ENCODE data around the gene PRDM1.
A peak's percentile ranks its signal among the peaks of the same experiment; 100 is the strongest.
"Not testable (repeated sequence)": the region's sequence is repeated elsewhere in the genome, so short reads cannot be mapped to it uniquely, and the experiment has no call there.

PRDM1 gene

DNA sequence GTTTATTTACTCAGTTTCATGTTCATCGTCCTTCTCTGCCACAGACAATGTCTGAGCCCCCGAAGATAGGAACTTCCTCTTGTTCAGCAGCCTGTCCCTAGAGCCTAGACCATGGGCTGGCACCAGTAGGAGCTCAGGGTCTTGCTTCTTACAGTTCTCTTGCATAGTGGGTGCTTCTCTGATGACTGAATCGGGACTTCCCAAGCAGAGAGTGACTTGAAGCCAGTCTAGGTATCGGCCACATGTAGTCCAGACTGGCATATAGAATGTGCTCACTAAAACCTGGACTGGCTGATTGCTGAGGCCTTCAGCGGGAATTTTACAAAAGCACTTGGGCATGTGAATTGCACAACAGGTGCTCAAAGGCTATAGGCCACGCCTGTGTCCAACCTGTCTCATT is 52.0 kb downstream of the PRDM1 start:
- no peak for DNase-seq (ENCODE audit: low spot score)

DNA sequence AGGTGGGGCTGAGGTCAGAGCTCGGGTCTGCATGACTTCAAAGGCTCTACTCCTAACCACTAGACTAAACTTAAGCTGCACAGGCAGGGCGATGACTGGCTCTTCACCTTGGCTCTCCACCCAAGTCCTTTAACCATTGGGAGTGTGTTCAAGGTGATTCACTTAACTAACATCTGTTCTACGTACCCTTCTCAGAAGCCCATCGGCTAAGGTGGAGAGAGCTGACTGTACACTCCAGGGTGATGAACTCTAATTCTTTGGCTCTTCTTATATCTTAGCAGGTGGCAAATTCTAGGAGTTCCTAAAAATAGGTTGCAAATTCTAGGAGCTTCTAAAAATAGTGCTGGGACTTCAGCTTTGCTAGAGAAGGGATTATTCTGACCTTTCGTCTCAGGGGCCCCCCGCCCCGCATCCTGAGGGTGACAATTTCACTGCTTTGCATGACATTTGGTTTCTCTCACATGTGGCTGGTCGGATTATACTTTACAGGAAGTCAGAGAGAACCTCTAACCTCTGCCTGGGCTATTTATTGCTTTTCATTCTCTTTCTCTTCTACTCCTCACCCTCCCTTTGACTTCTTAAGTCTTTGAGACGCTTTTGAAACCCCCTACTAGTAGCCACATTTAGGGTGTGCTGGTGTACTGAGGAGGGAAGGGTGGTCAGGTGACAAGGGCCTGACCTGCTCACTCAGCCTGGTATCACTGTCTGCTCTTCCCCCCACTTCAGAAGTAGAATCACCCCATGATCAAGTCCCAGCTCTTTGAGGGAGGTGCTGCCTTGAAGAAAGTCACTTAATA is 55.5 kb downstream of the PRDM1 start:
- peak; percentile 52 for DNase-seq (ENCODE audit: low spot score)

DNA sequence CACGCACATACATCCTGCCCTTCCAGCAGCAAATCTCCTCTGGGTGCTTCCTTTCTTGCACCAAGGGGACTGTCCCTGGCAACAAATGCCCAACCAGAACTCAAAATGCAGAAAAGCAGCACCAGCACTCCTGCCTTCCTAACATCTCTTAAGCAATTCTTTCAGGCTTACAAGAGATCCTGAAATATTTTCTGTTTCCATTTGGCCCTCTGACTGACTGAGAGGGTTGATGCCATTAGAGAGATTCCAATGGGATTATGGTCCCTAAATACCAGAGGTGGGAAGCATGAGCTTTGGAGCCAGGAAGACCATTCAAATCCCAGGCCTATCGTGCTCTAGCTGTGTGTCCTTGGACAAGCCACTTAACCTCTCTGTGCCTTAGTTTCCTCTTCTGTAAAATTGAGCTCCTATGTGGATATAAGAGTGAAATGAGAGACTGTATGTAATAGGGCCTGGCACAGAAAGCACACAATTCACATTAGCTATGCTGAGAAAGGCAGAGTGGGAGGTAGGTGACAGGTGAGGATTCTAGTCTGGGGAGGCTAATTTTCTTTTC is 56.8 kb downstream of the PRDM1 start:
- DNase-seq (ENCODE audit: low spot score) = no peak

DNA sequence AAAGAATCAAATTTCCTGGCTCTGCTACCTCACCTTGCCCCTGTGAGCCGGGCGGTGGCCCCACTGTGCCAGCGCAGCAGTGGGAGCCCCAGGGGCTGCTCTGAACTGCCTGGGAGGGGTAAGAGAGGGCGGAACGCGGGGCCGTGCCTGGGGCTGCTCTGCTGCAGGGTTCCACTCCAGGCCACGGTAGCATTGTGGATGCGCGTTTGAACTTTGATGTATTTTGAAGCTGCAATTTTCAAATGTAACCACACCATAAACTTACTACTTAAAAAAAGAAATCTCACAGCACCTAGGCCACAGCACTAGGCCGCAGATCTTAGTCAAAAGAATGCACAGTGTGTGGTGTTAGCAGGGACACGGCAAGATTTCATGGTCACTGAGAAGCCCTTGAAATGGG is 57.5 kb downstream of the PRDM1 start:
- no peak for DNase-seq (ENCODE audit: low spot score)

DNA sequence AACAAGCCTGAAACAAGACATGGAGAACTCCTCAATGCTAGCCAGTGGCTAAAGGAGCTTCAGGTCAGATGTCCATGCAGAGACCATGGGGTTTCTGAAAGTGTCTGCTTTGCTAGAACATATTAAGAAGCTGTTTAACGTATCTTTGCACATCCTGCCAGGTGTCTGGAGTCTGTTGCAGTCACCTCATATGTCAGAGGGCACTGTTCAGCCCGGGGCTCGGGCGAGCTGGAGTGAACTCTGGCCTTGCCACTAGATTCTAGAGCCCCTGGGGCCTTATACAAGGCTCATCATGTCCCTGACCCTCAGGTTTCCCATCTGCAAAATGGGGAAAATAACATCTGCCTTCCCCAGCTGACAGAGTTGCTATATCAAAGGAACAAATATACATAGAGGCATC is 59.0 kb downstream of the PRDM1 start:
- DNase-seq (ENCODE audit: low spot score) = peak; percentile 29

DNA sequence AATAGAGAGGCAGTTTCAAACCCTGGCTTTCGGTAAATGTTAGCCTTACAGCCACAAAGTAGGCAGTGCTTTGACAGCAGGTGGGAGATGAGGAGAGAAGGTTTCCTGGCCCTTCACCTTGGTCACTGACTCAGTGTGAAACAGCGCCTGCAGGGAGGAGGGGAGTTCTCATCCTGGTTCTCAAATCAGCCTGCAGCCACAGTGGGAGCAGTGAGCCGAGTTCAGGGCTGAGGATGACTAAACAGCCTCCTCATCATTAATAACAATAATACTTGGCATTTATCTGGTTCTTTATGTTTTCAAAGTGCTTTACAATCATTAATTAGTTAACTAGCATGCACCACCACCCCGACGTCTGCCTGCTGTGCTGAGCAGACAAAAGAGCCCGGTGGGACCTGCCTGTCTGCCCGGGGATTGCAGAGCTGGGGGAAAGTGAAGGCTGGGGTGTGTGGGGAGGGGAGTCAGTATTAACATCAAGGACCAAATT is 59.6 kb downstream of the PRDM1 start:
- no peak for DNase-seq (ENCODE audit: low spot score)

DNA sequence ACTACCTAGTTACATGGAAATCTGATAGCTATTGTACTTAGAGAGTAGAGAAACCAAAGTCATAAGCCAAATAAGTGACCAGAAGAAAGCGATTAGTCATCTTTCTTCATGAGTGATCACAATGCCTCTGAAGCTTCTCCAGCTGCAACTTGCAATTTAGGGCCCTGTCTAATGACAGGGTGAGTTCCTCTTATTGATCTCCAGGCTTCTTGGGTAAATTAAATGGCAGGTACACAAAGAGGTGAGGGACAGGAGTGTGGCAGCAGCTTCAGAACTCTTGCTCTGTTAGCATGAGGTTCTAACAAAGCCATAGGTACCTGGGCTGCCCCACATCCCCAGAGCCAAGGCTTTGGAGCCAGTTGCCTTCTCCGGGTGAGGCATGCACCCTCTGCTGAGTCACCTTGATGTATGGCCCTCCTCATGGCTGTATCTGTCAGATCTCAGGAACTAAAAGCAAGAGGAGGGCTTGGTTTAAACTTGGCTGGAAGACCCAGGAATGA is 60.8 kb downstream of the PRDM1 start:
- no peak for DNase-seq (ENCODE audit: low spot score)

DNA sequence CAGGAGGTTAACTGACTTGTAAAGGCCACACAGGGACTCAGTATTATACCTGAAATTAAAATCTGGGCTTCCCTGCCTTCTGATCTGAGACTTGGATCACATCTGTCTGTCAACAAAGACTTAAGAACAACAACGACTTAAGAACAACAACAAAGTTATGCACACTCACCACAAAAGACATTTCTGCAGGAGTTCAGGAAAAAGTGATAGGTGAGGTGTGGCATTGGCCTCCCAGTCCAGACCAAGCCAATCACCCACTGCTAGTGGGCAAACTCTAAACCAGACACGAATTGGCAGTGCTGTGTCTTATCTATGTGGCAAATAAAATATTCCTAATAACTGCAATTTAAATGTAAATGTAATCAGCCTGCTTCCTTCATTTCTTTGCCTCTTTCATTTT is 61.3 kb downstream of the PRDM1 start:
- no peak for DNase-seq (ENCODE audit: low spot score)

DNA sequence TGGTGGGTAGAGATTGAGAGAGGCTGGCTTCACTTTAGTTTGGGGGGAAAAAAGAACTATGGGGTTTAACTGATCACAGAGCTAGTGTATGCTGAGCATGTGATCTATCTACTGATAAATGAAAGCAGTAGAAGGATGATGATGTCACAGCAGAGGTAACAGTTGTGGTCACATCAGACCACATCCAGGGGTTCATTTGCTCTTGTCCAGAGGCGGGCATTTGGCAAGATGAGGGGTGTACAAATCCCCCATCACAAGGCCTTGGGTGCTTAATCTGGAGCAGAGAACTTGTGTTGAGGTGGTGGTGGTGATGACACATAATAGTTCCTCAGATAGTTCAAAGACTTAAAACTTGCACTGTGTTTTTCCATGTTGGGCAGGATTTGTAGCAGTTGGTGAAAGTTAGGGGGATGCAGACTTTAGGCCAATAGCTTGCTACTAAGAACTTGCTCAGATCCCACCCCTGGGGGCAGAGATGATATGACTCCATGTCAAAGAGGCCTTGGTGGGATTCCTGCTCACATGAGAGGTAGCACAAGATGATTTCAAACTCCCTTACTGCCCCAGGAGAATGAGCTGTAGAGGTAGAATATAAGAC is 63.4 kb downstream of the PRDM1 start:
- DNase-seq (ENCODE audit: low spot score) = no peak

DNA sequence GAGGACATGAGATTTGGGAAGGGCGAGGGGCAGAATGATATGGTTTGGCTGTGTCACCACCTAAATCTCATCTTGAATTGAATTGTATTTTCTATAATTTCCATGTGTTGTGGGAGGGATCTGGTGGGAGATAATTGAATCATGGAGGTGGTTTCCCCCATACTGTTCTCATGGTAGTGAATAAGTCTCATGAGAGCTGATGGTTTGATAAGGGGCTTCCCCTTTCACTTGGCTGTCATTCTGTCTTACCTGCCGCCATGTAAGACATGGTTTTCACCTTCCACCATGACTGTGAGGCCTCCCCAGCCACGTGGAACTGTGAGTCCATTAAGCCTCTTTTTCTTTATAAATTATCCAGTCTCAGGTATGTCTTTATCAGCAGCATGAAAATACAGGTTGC is 66.3 kb downstream of the PRDM1 start:
- DNase-seq (ENCODE audit: low spot score) = not testable (repeated sequence)

DNA sequence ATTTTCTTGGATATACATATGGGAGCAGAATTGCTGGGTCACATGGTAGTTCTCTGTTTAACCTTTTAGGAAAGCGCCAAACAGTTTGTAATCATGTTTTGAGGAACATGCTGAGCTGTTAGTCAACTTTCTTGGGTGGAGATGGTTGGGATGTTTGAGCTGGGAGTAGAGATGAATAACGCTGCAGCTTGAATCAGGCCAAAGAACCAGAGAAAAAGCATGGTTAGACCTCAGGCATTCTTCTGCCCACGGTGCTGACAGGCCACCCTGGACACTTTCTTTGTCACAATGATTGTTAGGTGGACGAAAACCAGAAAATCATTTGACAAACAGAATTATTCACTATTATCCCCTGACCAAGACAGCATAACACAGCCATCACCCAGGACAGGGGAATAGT is 66.8 kb downstream of the PRDM1 start:
- no peak for DNase-seq (ENCODE audit: low spot score)

DNA sequence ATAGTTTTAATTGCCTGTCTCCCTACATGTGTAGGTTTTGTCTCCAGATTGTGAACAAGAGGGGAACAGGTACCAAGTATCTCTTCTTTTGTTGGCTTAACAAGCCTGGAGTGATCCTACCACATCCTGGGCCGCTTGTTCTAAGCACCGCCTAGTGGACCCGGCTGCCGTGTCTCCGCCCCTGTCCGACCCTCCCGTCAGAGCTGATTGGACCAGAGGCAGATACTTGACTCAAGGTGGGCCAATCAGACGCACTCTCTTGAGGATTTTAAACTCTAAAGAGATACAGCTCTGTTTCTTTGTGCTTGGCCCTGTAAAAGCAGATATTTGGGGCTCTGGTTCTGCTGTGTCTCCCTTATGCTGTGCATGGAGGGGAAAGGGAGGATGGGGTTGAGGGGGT is 68.2 kb downstream of the PRDM1 start:
- no peak for DNase-seq (ENCODE audit: low spot score)

DNA sequence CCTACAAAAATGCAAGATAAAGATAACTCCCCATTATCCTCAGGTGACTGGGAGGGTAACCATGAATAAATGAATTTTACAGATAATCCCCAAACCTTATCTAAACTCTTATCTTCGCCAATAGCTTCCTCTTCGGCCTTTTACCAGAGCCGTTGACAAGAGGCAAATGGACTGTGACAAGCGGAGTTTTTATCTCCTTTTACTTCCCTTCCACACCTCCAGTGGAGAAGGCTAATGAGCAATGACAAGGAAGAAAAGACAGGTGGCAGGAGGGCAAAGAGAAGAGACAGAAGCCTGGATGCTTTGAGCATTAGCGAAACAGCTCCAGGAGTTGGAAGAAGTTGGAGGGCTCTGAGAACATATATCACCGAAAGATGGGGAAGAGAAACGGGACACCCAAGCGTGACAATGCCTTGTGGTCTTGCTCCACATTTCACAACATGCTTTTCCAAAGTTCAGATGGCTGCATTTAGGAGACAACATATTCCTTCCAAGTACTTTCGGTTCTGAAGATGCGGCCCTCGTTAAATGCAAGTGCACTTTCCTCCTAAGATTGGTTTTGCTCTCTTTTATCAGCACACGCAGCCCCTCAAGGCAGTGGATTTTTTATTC is 69.2 kb downstream of the PRDM1 start:
- DNase-seq (ENCODE audit: low spot score) = no peak

DNA sequence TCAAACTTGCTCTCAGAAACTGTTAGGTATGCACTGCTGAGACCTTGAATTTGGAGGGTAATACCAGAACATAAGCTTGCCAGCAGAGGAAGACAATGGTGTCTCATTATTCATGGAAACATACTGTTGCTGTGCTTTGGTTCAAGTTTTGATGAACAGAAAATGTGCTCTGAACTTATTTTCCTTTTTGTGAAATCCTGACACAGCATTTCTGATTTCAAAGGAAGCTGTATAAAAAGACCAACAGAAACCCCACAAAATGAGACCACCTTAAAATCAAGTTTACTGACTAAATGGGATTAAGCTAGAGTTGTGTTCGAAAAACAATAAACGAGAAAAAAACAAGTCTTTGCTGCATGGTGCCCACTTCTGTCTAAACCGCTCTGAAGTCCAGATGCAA is 70.3 kb downstream of the PRDM1 start:
- no peak for DNase-seq (ENCODE audit: low spot score)

DNA sequence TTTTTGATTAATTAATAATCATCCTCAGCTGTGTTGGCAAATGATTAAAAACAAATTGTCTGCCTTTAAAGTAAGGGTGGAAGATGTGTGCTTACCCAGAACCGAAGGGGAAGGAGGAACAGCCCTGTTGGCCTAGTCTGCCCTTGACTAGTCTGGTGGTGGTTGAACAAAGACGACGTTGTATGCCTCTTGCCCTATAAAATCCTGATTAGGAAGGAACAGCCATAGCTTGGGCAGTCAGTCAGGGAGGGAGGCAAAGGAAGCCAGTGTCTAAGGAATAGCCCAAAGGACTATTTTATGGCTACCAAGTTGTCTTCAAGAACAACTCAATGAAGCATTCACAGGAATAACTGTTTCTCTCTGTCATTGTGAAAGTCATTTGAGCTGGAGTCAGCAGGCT is 70.7 kb downstream of the PRDM1 start:
- DNase-seq (ENCODE audit: low spot score) = no peak

DNA sequence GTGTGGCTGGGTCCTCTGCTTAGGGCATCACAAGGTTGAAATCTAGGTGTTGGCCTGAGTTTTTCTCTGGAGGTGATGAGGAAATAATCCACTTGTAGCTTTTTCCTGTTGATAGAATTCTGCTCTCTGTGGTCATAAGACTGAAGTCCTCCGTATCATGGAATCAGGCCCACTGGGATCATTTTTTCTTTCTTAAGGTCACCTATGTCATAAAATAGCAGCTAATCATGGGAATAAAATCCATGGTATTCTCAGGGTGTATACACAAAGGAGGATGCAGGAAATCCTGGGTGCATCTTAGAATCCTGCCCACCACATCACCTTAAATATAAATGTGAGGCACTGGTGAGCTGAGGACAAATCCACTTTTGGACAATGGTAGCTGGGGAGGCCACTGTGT is 72.7 kb downstream of the PRDM1 start:
- no peak for DNase-seq (ENCODE audit: low spot score)
